ENCODE measurements around the gene AFM. TPM values are rescaled to one million over a fixed set of nuclear protein-coding genes. Genes with fewer than 3 reads are reported as not detected.

Gene AFM
- total and polyA plus RNA-seq, 2 of the 8 experiments (the other 6 are each of a cell fraction or from before 2014, with no cell fraction given) = not detected

- H3K4ac ChIP-seq (replicated peaks; ENCODE audit: insufficient read length, low read depth, low read length) = no peak overlapping the region
- 85% methylated on average over 4 of the region's 4 CpGs; no CpG with 5 or more reads in 1 of the 2 experiments for WGBS, 2 experiments (ENCODE audit: extremely low coverage in 1 of 2, insufficient coverage in 1 of 2, insufficient read length in 1 of 2, insufficient replicate concordance in 2 of 2, low coverage in 1 of 2, low lambda C conversion rate in 2 of 2, missing lambda C conversion rate in 1 of 2)
- H3K14ac ChIP-seq (ENCODE audit: insufficient read length) = no peak overlapping the region
- H3K4me3 ChIP-seq (ENCODE audit: extremely low read depth in 1 of 4, insufficient read depth in 2 of 4, low read depth in 3 of 4, low read length in 4 of 4) = no peak overlapping the region
- POLR2A ChIA-PET (ENCODE audit: partially characterized antibody) = no interaction called here
- no peak overlapping the region for H2AFZ ChIP-seq (ENCODE audit: low read length)
- H3K9me3 ChIP-seq (ENCODE audit: insufficient read depth in 2 of 2, low read depth in 1 of 2, low read length in 1 of 2) = no peaks in the 10 kb centered on the region
- no peak overlapping the region for H3K9ac ChIP-seq (replicated peaks in 1 of 4; ENCODE audit: extremely low read depth in 1 of 4, low read depth in 3 of 4, low read length in 3 of 4)
- no peaks in the 10 kb centered on the region for H3K79me1 ChIP-seq (ENCODE audit: low read depth, low read length)
- H3K79me2 ChIP-seq (ENCODE audit: control insufficient read depth in 1 of 2, insufficient read depth in 2 of 2, low read length in 2 of 2) = no peaks in the 10 kb centered on the region
- FAIRE-seq (no peak), DNase-seq (ENCODE audit: low read depth in 1 of 2, low spot score in 2 of 2) (no peak)
- no peak overlapping the region for H2AK5ac ChIP-seq (ENCODE audit: low read depth, low read length)
- CTCF ChIA-PET (ENCODE audit: partially characterized antibody) = interaction anchor here (1.0 to 6.5 kb wide), 5 partner anchors 9 to 135 kb away, joined by 3 to 83 read pairs (median 27); partner anchors contain the start of gene AFP
- H2BK120ac ChIP-seq (replicated peaks; ENCODE audit: low read depth, low read length) = no peak overlapping the region
- no peak overlapping the region for H4K8ac ChIP-seq (ENCODE audit: extremely low read depth, insufficient read depth, low read length)
- no peak overlapping the region for H2BK20ac ChIP-seq (ENCODE audit: low read length)
- peaks cover 5 to 25% (median 14%) of the 10 kb centered on the region in 4 experiments for H3K4me1 ChIP-seq (replicated peaks in 1 of 4; ENCODE audit: control insufficient read depth in 3 of 4, insufficient read depth in 4 of 4, low read length in 3 of 4)
- no peaks in the 10 kb centered on the region for H3K36me3 ChIP-seq (ENCODE audit: control insufficient read depth in 2 of 4, insufficient read depth in 4 of 4, low read length in 3 of 4)
- H3K27ac ChIP-seq (ENCODE audit: low read depth, low read length) = no peak overlapping the region
- H2BK15ac ChIP-seq (ENCODE audit: low read length) = no peak overlapping the region
- H3K4me2 ChIP-seq (ENCODE audit: insufficient read depth in 1 of 2, low read depth in 2 of 2, low read length in 2 of 2) = no peak overlapping the region
- H3K23me2 ChIP-seq (ENCODE audit: low read depth, low read length) = no peaks in the 10 kb centered on the region
- H3K27me3 ChIP-seq (replicated peaks in 1 of 4; ENCODE audit: control insufficient read depth in 3 of 4, extremely low read depth in 1 of 4, insufficient read depth in 3 of 4, low read length in 3 of 4) = no peaks in the 10 kb centered on the region
- no peak overlapping the region for H3K56ac ChIP-seq (replicated peaks; ENCODE audit: insufficient read length, low read depth, low read length)
- H2BK5ac ChIP-seq (ENCODE audit: low read depth, low read length) = no peak overlapping the region
- H4K91ac ChIP-seq (replicated peaks; ENCODE audit: insufficient read length, low read length) = no peak overlapping the region
- no peak overlapping the region for H3K23ac ChIP-seq (ENCODE audit: insufficient read length)
- no peak overlapping the region for H2BK12ac ChIP-seq (ENCODE audit: low read depth, low read length)
- H4K20me1 ChIP-seq (replicated peaks in 1 of 2; ENCODE audit: control insufficient read depth in 1 of 2, insufficient read depth in 2 of 2, low read length in 2 of 2) = no peaks in the 10 kb centered on the region
- no peak overlapping the region for H4K5ac ChIP-seq (ENCODE audit: insufficient read length, low read depth, low read length)
- no peak overlapping the region for H3K18ac ChIP-seq (ENCODE audit: extremely low read depth, low read length)
- no peak for TF ChIP-seq SP2 (IDR thresholded peaks at IDR 0.05; ENCODE audit: low read length)
Observed at GRCh38 chr4:73448448-73449203, 32.9 kb upstream of the AFM start.
